Measurements from ENCODE around the gene VPS26A. TPM values are rescaled to one million over a fixed set of nuclear protein-coding genes. Genes with fewer than 3 reads are reported as not detected.

Gene VPS26A
- total and polyA plus RNA-seq, 2 donors (not counting 3 experiments of a cell fraction or from before 2014, with no cell fraction given) = 11.7 to 60.3 TPM

- TF ChIP-seq JUN (IDR thresholded peaks at IDR 0.05; ENCODE audit: borderline replicate concordance, insufficient read depth, insufficient read length, low read depth) (no peak), MYC (IDR thresholded peaks at IDR 0.05; ENCODE audit: low read depth, low read length) (no peak), POLR2AphosphoS5 (IDR thresholded peaks at IDR 0.05; ENCODE audit: insufficient read depth, low read depth, low read length) (no peak), CTCF (IDR thresholded peaks at IDR 0.05; ENCODE audit: extremely low read depth in 1 of 2, insufficient read depth in 1 of 2, low read depth in 1 of 2, low read length in 2 of 2) (no peak), GATA2 (IDR thresholded peaks at IDR 0.05; ENCODE audit: insufficient read depth, insufficient read length, low read depth, low read length) (no peak), POLR2A (IDR thresholded peaks at IDR 0.05; ENCODE audit: low read depth, low read length) (no peak), EZH2 (IDR thresholded peaks at IDR 0.05; ENCODE audit: borderline replicate concordance, low read depth, low read length, severe bottlenecking) (no peak)
- dilution Hi-C loops (cut with MboI; ENCODE audit: extremely low pct_ligation_motif_present, low sequenced_read_pairs) = no loop called here
- peaks cover 17% of the 10 kb centered on the region for H3K4me1 ChIP-seq (ENCODE audit: control insufficient read depth, extremely low read depth, insufficient read depth, low read length)
- no peak overlapping the region for H3K9ac ChIP-seq (replicated peaks; ENCODE audit: extremely low read depth, insufficient read depth, low read length)
- no peaks in the 10 kb centered on the region for H3K9me3 ChIP-seq (replicated peaks; ENCODE audit: control insufficient read depth, insufficient read depth, low read length)
- no peak overlapping the region for H3K4me3 ChIP-seq (replicated peaks in 1 of 3; ENCODE audit: insufficient read depth in 1 of 3, low read depth in 1 of 3, low read length in 3 of 3)
- H3K9me1 ChIP-seq (replicated peaks; ENCODE audit: control insufficient read depth, extremely low read depth, insufficient read depth, low read length) = no peaks in the 10 kb centered on the region
- FAIRE-seq (no peak), DNase-seq (ENCODE audit: low read depth, low spot score) (no peak)
- H3K27ac ChIP-seq (ENCODE audit: insufficient read depth, low read depth, low read length) = no peak overlapping the region
- no TSS peak for BruUV-seq (replicated peaks)
- no peak overlapping the region for H3K4me2 ChIP-seq (ENCODE audit: insufficient read depth, low read length)
- peaks cover 40% of the 10 kb centered on the region for H3K79me2 ChIP-seq (ENCODE audit: control insufficient read depth, insufficient read depth, low read length)
- POLR2A ChIA-PET = no interaction called here
- H3K27me3 ChIP-seq (ENCODE audit: control insufficient read depth in 2 of 2, insufficient read depth in 2 of 2, low read length in 2 of 2) = no peaks in the 10 kb centered on the region
- intact Hi-C loops (cut with micrococcal nuclease) = no loop called here
- CTCF ChIA-PET = interaction anchor here (0.6 kb wide), 1 partner anchor 128 kb away, joined by 3 read pairs; no protein-coding TSS in a partner anchor
- peaks cover 0 to 6% of the 10 kb centered on the region in 2 experiments for H3K36me3 ChIP-seq (ENCODE audit: control insufficient read depth in 2 of 2, extremely low read depth in 1 of 2, insufficient read depth in 2 of 2, low read length in 2 of 2)
- H4K20me1 ChIP-seq (replicated peaks; ENCODE audit: control insufficient read depth, extremely low read depth, insufficient read depth, low read length) = no peaks in the 10 kb centered on the region
- no peak overlapping the region for H2AFZ ChIP-seq (ENCODE audit: low read depth, low read length)
These were observed 58.0 kb downstream of the VPS26A start for GRCh38 chr10:69182005-69182404.
